ENCODE measurements around the gene PLXNA2. TPM values are rescaled to one million over a fixed set of nuclear protein-coding genes. Genes with fewer than 3 reads are reported as not detected.

PLXNA2 gene
- total and polyA plus RNA-seq, 2 of the 13 experiments (the other 11 are each of a cell fraction or from before 2014, with no cell fraction given), result 1.1 to 2.1 TPM

DNA sequence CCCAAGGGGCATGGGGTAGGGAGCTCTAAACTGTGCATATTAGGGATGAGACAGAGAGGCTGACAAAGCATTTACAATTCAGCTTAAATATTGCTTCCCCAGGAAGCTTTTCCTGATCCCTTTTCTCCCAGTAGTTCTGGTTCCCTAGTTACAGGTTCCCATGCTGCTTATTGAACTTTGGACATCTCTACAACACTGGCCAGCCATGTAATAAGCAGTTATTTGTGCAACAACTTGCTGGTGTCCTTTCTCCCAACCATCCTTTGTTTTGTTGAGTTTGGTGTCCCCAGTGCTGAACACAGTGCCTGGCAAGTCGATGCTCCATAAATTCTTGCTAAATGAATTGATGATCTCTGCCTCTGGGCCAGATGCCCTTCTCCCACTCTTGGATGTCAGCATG, 80.6 kb downstream of the PLXNA2 start (continued):
- TF ChIP-seq ZNF672 (CRISPR knock-in tag; IDR thresholded peaks at IDR 0.05) (no peak), SP4 (CRISPR knock-in tag; IDR thresholded peaks at IDR 0.05) (no peak), GABPA (IDR thresholded peaks at IDR 0.05; ENCODE audit: low read depth, low read length) (no peak), GABPA (CRISPR knock-in tag; IDR thresholded peaks at IDR 0.05; ENCODE audit: low read depth) (no peak), HNF4G (IDR thresholded peaks at IDR 0.05; ENCODE audit: borderline replicate concordance, low read depth, low read length) (peak; percentile 65), HNF4G (CRISPR knock-in tag; IDR thresholded peaks at IDR 0.05; ENCODE audit: borderline replicate concordance, low read depth) (no peak), NFYB (CRISPR knock-in tag; IDR thresholded peaks at IDR 0.05) (no peak), GATAD1 (CRISPR knock-in tag; IDR thresholded peaks at IDR 0.05) (no peak), ZNF879 (CRISPR knock-in tag; IDR thresholded peaks at IDR 0.05) (no peak), FOSL2 (CRISPR knock-in tag; IDR thresholded peaks at IDR 0.05) (no peak; the same call in 1 of the 2 replicates), AKAP8 (CRISPR knock-in tag; IDR thresholded peaks at IDR 0.05) (no peak), ZNF225 (CRISPR knock-in tag; IDR thresholded peaks at IDR 0.05) (no peak)
- TF ChIP-seq, protein P1, sequence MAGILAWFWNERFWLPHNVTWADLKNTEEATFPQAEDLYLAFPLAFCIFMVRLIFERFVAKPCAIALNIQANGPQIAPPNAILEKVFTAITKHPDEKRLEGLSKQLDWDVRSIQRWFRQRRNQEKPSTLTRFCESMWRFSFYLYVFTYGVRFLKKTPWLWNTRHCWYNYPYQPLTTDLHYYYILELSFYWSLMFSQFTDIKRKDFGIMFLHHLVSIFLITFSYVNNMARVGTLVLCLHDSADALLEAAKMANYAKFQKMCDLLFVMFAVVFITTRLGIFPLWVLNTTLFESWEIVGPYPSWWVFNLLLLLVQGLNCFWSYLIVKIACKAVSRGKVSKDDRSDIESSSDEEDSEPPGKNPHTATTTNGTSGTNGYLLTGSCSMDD (CRISPR knock-in tag; IDR thresholded peaks at IDR 0.05), result no peak
- TF ChIP-seq, protein P2, sequence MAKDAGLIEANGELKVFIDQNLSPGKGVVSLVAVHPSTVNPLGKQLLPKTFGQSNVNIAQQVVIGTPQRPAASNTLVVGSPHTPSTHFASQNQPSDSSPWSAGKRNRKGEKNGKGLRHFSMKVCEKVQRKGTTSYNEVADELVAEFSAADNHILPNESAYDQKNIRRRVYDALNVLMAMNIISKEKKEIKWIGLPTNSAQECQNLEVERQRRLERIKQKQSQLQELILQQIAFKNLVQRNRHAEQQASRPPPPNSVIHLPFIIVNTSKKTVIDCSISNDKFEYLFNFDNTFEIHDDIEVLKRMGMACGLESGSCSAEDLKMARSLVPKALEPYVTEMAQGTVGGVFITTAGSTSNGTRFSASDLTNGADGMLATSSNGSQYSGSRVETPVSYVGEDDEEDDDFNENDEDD (CRISPR knock-in tag; IDR thresholded peaks at IDR 0.05; ENCODE audit: borderline replicate concordance), result no peak
- TF ChIP-seq, protein P3, sequence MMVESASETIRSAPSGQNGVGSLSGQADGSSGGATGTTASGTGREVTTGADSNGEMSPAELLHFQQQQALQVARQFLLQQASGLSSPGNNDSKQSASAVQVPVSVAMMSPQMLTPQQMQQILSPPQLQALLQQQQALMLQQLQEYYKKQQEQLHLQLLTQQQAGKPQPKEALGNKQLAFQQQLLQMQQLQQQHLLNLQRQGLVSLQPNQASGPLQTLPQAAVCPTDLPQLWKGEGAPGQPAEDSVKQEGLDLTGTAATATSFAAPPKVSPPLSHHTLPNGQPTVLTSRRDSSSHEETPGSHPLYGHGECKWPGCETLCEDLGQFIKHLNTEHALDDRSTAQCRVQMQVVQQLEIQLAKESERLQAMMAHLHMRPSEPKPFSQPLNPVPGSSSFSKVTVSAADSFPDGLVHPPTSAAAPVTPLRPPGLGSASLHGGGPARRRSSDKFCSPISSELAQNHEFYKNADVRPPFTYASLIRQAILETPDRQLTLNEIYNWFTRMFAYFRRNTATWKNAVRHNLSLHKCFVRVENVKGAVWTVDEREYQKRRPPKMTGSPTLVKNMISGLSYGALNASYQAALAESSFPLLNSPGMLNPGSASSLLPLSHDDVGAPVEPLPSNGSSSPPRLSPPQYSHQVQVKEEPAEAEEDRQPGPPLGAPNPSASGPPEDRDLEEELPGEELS (CRISPR knock-in tag; IDR thresholded peaks at IDR 0.05), result peak; percentile 49
- TF ChIP-seq, protein P4, sequence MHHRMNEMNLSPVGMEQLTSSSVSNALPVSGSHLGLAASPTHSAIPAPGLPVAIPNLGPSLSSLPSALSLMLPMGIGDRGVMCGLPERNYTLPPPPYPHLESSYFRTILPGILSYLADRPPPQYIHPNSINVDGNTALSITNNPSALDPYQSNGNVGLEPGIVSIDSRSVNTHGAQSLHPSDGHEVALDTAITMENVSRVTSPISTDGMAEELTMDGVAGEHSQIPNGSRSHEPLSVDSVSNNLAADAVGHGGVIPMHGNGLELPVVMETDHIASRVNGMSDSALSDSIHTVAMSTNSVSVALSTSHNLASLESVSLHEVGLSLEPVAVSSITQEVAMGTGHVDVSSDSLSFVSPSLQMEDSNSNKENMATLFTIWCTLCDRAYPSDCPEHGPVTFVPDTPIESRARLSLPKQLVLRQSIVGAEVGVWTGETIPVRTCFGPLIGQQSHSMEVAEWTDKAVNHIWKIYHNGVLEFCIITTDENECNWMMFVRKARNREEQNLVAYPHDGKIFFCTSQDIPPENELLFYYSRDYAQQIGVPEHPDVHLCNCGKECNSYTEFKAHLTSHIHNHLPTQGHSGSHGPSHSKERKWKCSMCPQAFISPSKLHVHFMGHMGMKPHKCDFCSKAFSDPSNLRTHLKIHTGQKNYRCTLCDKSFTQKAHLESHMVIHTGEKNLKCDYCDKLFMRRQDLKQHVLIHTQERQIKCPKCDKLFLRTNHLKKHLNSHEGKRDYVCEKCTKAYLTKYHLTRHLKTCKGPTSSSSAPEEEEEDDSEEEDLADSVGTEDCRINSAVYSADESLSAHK (CRISPR knock-in tag; IDR thresholded peaks at IDR 0.05; ENCODE audit: borderline replicate concordance), result no peak
- TF ChIP-seq, protein P5, sequence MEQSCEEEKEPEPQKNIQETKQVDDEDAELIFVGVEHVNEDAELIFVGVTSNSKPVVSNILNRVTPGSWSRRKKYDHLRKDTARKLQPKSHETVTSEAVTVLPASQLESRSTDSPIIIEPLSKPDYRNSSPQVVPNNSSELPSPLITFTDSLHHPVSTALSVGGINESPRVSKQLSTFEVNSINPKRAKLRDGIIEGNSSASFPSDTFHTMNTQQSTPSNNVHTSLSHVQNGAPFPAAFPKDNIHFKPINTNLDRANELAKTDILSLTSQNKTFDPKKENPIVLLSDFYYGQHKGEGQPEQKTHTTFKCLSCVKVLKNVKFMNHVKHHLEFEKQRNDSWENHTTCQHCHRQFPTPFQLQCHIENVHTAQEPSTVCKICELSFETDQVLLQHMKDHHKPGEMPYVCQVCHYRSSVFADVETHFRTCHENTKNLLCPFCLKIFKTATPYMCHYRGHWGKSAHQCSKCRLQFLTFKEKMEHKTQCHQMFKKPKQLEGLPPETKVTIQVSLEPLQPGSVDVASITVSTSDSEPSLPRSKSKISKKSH (CRISPR knock-in tag; IDR thresholded peaks at IDR 0.05; ENCODE audit: borderline replicate concordance), result no peak
- TF ChIP-seq, protein P6, sequence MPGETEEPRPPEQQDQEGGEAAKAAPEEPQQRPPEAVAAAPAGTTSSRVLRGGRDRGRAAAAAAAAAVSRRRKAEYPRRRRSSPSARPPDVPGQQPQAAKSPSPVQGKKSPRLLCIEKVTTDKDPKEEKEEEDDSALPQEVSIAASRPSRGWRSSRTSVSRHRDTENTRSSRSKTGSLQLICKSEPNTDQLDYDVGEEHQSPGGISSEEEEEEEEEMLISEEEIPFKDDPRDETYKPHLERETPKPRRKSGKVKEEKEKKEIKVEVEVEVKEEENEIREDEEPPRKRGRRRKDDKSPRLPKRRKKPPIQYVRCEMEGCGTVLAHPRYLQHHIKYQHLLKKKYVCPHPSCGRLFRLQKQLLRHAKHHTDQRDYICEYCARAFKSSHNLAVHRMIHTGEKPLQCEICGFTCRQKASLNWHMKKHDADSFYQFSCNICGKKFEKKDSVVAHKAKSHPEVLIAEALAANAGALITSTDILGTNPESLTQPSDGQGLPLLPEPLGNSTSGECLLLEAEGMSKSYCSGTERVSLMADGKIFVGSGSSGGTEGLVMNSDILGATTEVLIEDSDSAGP (CRISPR knock-in tag; IDR thresholded peaks at IDR 0.05; ENCODE audit: borderline replicate concordance), result 0 out of 2 replicates have a peak, but pooled peaks have one; percentile 14

Data from HepG2 (cell line).